OCI-LY7 (cell line): ENCODE data around the gene SHC2. TPM values are rescaled to one million over a fixed set of nuclear protein-coding genes. Genes with fewer than 3 reads are reported as not detected.

Experiments
- BruUV-seq: library from RNA; stranded (reverse); fragments of 400-500 nt; replicated peaks from 2 replicates; lab custom pipeline; 2021; lab: Mats Ljungman, UMichigan
- CTCF ChIA-PET: fragments of 300-600 bp; sonication (Branson Sonifier 250); formaldehyde crosslinking; loops from one replicate; lab custom pipeline; 2022; ENCODE audit warnings: antibody characterized with exemption; ENCODE audit not compliant: unreplicated experiment; lab: Charles Lee
- POLR2A ChIA-PET: fragments of 300-600 bp; sonication (Branson Sonifier 250); formaldehyde crosslinking; loops from one replicate; lab custom pipeline; 2022; ENCODE audit warnings: antibody characterized with exemption; lab: Charles Lee
- DNase-seq: peaks from one replicate; pipeline ENCODE4 v3.0.0-alpha.2; 2015; ENCODE audit warnings: low spot score
- H2AFZ ChIP-seq: fragments of 200-600 bp; sonication (generic), shearing (Covaris generic); 2 replicates; pipeline ENCODE4 v1.6.1; 2014; ENCODE audit warnings: mild to moderate bottlenecking, antibody characterized with exemption, low read length, moderate library complexity
- H3K27ac ChIP-seq: fragments of 200-600 bp; sonication (generic); 2 replicates; pipeline ENCODE4 v1.5.1; 2014; ENCODE audit warnings: mixed run types, low read depth, mild to moderate bottlenecking, moderate library complexity, low read length, inconsistent platforms; ENCODE audit not compliant: poor library complexity, severe bottlenecking
- H3K36me3 ChIP-seq: fragments of 200-600 bp; sonication (generic); 2 replicates; pipeline ENCODE4 v1.6.1; 2014; ENCODE audit warnings: mild to moderate bottlenecking, antibody characterized with exemption, low read length, moderate library complexity, mixed read lengths; ENCODE audit not compliant: insufficient read depth
- H3K4me1 ChIP-seq: fragments of 200-600 bp; sonication (generic); 2 replicates; pipeline ENCODE4 v1.5.1; 2014; ENCODE audit warnings: mild to moderate bottlenecking, low read length; ENCODE audit not compliant: insufficient read depth, poor library complexity, severe bottlenecking
- H3K4me2 ChIP-seq: fragments of 200-600 bp; sonication (generic); 2 replicates; pipeline ENCODE4 v1.6.1; 2014; ENCODE audit warnings: mild to moderate bottlenecking, low read length
- H3K4me3 ChIP-seq: fragments of 200-600 bp; sonication (generic); 2 replicates; pipeline ENCODE4 v1.5.1; 2014; ENCODE audit warnings: mild to moderate bottlenecking, low read depth, low read length; ENCODE audit not compliant: poor library complexity, severe bottlenecking
- H3K79me2 ChIP-seq: fragments of 200-600 bp; sonication (generic); 2 replicates; pipeline ENCODE4 v1.6.1; 2016; ENCODE audit warnings: low read depth, mild to moderate bottlenecking, low read length, moderate library complexity, mixed read lengths; ENCODE audit not compliant: insufficient read depth
- H3K9me2 ChIP-seq: fragments of 200-600 bp; sonication (generic); 2 replicates; pipeline ENCODE4 v1.6.1; 2016; ENCODE audit warnings: mild to moderate bottlenecking, low read length, mixed read lengths; ENCODE audit not compliant: insufficient read depth
- H3K9me3 ChIP-seq: fragments of 200-600 bp; sonication (generic); 2 replicates; pipeline ENCODE4 v1.6.1; 2014; ENCODE audit warnings: mild to moderate bottlenecking, mixed run types, low read length, mixed read lengths
- H4K20me1 ChIP-seq: fragments of 200-600 bp; sonication (generic); 2 replicates; pipeline ENCODE4 v1.6.1; 2014; ENCODE audit warnings: mild to moderate bottlenecking, antibody characterized with exemption, low read length, moderate library complexity, mixed read lengths; ENCODE audit not compliant: insufficient read depth
- EZH2phosphoT487 ChIP-seq: fragments of 200-600 bp; sonication (generic); IDR thresholded peaks from 2 replicates; pipeline ENCODE4 v1.6.1; 2018; ENCODE audit warnings: low read depth, borderline replicate concordance, mild to moderate bottlenecking, mixed run types, antibody characterized with exemption, low read length, moderate library complexity, mixed read lengths
- intact Hi-C: fragments of 100-400 bp; cut with micrococcal nuclease; formaldehyde crosslinking; loops from one replicate; pipeline ENCODE4 v1.10.0; 2022; ENCODE audit not compliant: unreplicated experiment
- total RNA-seq, 2 experiments: library from RNA; depleted of rRNA in 1 of 2; stranded (reverse); fragments of >200 nt in 1 of 2; shearing (Covaris generic) in 1 of 2; gene quantifications; 2 replicates each; pipeline ENCODE4 v1.2.3, GENCODE V29; 2014 to 2022
- TF ChIP-seq, protein P1 (sequence below): fragments of 200-600 bp; sonication (generic); conservative IDR thresholded peaks from 2 replicates; pipeline ENCODE4 v1.5.1; 2014; ENCODE audit warnings: mild to moderate bottlenecking, antibody characterized with exemption, low read length, moderate library complexity, mixed read lengths

The SHC2 gene
- total RNA-seq, 2 experiments from 2014 or later, result 0.28 to 0.65 TPM

DNA sequence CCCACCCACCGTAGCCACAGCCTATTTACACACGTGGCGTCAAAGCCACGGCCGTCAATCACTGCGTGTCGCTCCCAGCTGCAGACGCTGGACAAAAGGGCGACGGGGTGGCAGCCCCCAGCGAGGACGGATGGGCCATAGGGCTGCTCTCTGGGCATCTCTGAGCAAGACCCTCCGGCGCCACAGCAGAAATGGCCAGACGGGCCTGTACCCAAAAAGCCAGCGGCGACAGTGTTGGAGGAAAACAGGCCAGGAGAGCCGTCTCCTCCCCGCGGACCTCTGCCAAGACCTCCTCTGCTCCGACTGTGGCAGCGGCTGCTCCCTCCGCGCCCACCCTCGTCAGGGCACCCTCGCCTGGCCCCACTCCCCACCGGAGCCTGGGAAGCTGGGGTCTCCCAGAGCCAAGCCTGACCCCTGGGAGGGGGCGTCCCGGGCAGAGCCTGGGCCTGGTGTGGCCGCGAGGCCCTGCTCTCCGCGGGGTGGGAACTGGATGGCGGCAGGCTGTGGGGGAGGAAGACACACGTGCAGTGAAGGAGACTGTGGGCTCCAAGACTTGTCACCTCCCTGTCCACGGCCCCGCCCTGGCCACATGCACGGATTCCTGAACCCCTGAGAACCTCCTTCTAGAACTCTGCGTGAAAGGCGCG lies 54.6 kb downstream of the SHC2 start:
- no peak overlapping the region for H2AFZ ChIP-seq
- H4K20me1 ChIP-seq, result no peaks in the 10 kb centered on the region
- ChIA-PET CTCF (no interaction called here), POLR2A (no interaction called here)
- H3K4me2 ChIP-seq, result no peak overlapping the region
- H3K4me1 ChIP-seq, result peaks cover 11% of the 10 kb centered on the region
- no peak for DNase-seq
- no peaks in the 10 kb centered on the region for H3K9me3 ChIP-seq
- H3K9me2 ChIP-seq, result no peaks in the 10 kb centered on the region
- no peak overlapping the region for H3K27ac ChIP-seq
- TF ChIP-seq EZH2phosphoT487, result no peak
- TF ChIP-seq, protein P1, sequence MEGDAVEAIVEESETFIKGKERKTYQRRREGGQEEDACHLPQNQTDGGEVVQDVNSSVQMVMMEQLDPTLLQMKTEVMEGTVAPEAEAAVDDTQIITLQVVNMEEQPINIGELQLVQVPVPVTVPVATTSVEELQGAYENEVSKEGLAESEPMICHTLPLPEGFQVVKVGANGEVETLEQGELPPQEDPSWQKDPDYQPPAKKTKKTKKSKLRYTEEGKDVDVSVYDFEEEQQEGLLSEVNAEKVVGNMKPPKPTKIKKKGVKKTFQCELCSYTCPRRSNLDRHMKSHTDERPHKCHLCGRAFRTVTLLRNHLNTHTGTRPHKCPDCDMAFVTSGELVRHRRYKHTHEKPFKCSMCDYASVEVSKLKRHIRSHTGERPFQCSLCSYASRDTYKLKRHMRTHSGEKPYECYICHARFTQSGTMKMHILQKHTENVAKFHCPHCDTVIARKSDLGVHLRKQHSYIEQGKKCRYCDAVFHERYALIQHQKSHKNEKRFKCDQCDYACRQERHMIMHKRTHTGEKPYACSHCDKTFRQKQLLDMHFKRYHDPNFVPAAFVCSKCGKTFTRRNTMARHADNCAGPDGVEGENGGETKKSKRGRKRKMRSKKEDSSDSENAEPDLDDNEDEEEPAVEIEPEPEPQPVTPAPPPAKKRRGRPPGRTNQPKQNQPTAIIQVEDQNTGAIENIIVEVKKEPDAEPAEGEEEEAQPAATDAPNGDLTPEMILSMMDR, result no peak
- no peaks in the 10 kb centered on the region for H3K36me3 ChIP-seq
- H3K79me2 ChIP-seq, result no peaks in the 10 kb centered on the region
- intact Hi-C loops, result no loop called here
- H3K4me3 ChIP-seq, result no peak overlapping the region
- BruUV-seq, result no TSS peak

DNA sequence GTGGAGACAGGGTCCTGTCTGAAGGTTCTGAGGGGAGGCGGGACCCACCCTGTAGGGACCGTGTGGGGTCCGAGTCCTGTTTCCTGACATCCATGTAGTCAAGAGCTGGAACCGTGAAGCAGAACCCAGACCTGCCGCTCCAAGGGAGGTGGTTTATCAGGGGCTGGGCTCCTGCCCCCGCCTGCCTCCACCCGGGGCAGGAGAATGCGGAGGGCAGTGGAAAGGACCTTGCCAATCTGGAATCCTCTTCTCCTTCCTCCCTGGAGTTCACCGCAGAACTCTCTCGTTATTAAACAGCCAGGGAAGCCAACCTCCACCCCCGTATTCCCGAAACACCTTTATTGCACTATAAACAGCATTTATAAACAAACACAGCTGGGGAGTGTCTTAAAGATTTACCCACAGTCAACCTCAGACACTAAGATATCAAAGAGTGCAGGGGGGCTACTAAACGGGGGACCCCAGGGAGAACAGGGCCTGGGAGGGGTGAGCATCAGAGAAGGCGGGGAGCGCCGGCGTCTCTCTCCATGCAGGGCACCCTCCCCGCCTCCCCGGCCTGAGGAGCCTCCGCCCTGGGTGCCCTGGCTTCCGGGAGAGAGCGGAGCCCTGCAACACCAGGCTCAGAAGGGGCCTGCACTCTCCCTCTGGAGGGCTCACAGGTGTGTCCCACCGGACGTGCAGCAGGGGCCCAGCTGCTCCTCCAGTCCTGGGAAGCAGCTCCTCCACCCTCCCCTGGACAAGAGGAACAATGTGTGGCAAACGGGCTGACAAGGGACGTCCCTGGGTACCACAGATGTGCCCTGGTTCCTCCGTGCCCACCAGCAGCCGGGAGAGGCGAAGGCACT lies 55.5 kb downstream of the SHC2 start:
- CTCF ChIA-PET, result no interaction called here
- POLR2A ChIA-PET, result no interaction called here
- Histone ChIP-seq H2AFZ (no peak overlapping the region), H3K4me3 (no peak overlapping the region), H3K4me1 (peaks cover 11% of the 10 kb centered on the region), H3K36me3 (no peaks in the 10 kb centered on the region), H3K4me2 (no peak overlapping the region), H3K27ac (no peak overlapping the region), H3K9me2 (no peaks in the 10 kb centered on the region), H4K20me1 (no peaks in the 10 kb centered on the region), H3K79me2 (no peaks in the 10 kb centered on the region), H3K9me3 (no peaks in the 10 kb centered on the region)
- TF ChIP-seq, protein P1, result no peak
- no peak for TF ChIP-seq EZH2phosphoT487
- no TSS peak for BruUV-seq
- no peak for DNase-seq
- intact Hi-C loops, result no loop called here
